SH-SY5Y (cell line): ENCODE data around the gene PROX2.

Source experiments
- GATA2 ChIP-seq: IDR thresholded peaks from 2 replicates; pipeline ENCODE4 v1.6.1; 2011; ENCODE audit warnings: mild to moderate bottlenecking, low read depth, low read length
- GATA3 ChIP-seq: IDR thresholded peaks from 2 replicates; pipeline ENCODE4 v1.6.1; 2011; ENCODE audit warnings: low read depth, mild to moderate bottlenecking, low read length, moderate library complexity

GRCh38 chr14:74904635-74905503 is 28.9 kb upstream of the PROX2 start:
- TF ChIP-seq GATA2 (no peak), GATA3 (no peak)
